Daoy (cell line): ENCODE results near the gene PITRM1. TPM values are rescaled to one million over a fixed set of nuclear protein-coding genes. Genes with fewer than 3 reads are reported as not detected.

Experiments used
- DNase-seq: peaks from one replicate; pipeline ENCODE4 v3.0.0-alpha.2; 2015; ENCODE audit warnings: low read depth
- total RNA-seq: library from RNA; depleted of rRNA; stranded (reverse); fragments of >200 nt; shearing (Covaris generic); gene quantifications from 2 replicates; pipeline ENCODE4 v1.2.3, GENCODE V29; 2014

Gene PITRM1
- total RNA-seq, 1 experiment from 2014 or later: 37.8 TPM

DNA sequence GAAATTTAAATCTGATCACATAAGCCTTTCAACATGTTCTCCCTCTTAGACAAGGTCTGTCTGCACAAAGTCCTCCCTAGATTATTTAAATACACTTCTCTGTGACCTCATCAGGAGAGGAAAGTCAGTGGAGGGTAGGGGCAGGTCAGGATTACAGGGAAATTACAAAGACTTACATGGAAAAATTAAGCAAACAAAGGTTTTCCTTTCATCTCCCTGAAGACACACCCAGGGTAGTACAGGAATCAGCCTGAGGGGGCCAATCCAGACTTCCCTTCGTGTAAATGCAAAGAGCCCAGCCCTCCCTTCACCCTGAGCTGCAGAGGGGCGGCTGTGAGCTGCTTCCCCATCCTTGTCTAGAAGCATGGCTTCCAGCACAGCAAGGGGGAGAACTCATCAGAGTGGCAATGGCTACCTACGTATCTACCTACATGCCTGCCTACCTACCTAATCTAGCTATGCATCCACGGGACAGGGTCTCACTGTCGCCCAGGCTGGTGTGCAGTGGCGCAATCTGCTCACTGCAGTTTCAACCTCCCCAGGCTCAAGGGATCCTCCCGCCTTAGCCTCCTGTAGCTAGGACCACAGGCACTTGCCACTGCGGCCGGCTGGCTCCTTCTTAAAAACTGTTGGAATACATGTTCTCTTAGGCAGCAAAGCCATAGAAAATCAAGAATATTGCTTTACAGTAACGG lies 33.2 kb downstream of the PITRM1 start:
- DNase-seq: no peak

DNA sequence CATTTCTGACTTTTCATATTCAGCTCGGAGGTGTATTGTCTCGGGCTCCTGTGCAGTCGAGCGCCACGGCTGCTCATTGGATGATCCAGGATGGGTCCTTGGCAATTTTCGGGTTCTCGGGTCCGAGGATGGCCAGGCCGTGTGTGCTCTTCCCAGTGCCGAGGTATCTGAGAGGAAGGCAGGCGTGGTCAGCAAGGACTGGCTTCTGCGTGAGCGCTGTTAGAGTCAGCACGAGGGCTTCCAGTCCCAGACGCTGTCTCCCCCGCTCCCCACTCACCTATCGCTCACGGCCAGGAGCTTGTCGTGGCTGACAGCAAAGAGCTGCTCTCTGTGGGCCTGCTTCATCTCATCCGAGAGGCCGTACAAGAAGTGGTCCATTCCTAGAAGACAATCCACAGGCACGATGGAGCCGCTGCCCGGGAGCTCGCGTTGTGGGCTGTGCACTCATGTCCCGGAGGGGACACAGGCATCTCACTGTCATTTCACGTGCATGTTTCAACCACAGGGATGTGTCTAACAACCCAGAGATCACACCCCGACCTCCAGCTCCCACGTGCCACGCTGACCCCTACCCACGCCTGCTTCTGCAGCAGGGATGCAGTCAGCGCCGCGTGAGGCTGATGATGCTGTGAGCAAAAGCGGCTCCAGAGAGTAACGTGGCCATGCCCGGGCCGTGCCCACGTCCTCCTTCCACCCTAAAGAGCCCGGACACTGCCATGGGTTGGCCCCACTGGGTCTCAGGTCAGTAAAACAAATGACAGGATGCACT lies 34.4 kb downstream of the PITRM1 start:
- DNase-seq: no peak

DNA sequence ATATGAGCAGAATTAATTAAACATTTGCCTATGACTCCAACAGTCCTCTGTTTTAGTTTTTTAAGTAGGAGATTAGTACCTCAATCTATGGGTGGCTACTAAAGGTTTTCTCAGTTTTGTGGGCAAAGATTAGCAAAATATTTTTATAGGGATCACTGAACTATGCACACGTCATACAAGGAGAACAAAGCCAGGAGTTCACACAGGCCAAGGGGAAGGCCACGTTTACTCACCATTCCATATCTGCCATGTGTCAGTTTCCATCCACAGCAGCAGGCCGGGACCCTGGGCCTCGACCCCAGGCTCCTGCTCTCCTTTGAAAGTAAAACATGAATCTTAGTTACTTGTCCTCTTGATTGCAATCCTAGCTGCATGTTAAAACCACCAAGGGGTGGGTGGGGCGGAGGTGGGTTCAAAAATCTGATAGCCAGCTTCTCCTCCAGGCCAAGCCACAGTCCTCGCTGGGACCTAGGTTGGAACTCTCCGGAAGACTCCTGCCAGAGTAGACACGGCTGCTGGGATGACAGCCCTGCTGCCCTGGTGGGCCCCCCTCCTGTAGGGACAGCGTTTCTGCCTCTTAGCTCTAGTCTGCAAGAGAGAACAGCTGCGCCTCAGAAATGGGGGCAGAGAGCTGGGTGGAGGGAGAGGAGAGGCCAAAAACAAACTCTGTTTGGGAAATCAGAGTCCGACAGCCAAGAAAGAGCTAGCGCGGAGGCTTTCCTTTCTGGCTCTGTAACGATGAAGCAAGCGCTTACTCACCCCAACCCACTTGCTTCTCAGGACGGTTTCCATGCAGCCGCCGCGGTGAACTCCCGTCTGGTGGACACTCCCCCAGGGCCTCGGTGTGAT lies 35.6 kb downstream of the PITRM1 start:
- DNase-seq: no peak

DNA sequence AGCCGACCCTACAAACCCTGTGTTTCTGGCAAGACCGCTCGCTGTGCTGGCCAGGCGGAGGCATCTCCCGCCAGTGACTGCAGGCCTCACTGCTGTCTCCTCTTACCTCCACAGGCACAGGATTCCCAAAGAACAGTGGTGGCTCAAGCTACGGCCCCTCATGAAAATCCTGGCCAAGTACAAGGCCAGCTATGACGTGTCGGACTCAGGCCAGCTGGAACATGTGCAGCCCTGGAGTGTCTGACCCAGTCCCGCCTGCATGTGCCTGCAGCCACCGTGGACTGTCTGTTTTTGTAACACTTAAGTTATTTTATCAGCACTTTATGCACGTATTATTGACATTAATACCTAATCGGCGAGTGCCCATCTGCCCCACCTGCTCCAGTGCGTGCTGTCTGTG lies 36.2 kb downstream of the PITRM1 start:
- DNase-seq: no peak

DNA sequence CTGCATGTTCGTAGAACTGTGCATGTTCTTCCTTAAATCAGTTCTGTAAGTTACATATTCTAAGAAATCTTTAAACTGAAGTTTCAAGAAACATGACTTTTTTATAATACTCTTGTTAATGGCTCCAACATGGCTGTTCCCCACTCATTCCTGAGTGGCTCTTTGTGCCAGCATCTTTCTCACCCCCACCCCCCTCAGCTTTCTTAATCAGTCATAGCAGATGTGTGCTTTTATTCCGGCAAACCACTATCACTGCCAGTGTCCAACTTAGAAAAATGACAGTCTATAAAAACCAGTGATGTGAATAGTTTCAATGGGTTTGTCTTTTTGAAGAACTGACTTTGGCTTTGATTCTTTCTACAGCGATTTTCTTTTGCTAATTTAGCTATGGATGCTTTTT lies 37.6 kb downstream of the PITRM1 start:
- no peak for DNase-seq

DNA sequence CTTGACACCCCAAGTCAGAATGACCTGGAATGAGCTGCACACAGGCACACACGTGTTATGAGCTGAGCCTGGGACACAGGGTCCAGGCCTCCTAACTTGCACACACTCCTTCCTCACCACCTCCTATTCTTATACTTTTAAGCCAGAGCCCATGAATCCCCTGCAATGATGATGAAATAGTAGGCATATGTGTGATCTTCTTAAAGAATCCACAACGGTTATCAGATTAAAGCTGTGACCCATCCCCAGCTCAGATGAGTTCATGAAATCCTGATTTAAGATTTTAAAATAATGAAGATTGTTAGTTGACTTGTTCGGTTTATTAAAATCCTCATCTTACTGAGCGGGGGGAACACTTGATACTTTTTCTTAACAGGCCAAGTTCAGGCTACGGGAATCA lies 38.6 kb downstream of the PITRM1 start:
- DNase-seq: no peak

DNA sequence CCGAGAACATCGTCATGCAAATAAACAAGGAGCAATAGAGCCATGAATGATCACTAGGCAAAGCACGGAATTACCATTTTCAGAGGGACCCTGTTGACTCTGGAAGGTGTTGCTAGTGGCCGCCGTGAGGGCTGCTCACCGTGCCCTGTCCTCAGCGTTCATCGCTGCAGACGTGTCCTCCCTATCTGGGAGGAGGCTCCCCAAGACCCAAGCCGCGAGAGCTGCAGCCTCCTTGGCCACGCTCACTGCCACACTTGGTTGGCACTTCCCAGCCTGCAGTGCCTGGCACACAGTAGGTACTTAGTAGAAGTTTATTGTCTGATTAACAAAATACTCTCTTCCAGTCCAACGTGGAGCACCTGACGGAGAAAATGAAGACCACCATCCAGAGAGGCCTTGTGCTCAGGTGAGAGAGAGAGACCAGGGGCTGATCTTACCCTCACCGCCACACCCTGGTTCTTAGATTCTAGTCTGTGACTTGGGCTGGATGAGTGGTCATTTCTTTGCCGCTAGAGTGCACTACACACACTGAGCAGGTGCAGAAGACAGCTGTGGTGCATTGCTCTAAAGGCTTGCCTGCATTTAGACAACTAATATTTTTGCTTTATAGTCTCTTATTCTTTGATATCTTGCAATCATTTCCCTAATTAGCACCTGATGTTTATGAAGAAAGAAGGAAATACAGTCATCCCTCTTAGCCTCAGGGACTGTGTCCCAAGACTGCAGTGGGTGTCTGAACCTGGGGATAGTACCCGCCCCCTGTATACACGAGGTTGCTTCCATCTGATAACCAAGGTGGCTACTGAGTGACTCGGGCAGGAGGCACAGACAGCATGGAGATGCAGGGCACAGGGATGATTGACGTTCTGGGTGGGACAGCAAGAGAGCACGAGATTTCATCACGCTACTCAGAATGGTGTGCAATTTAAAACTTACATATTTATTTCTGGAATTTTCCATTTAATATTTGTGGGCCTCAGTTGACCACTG lies 40.3 kb downstream of the PITRM1 start:
- DNase-seq: no peak

DNA sequence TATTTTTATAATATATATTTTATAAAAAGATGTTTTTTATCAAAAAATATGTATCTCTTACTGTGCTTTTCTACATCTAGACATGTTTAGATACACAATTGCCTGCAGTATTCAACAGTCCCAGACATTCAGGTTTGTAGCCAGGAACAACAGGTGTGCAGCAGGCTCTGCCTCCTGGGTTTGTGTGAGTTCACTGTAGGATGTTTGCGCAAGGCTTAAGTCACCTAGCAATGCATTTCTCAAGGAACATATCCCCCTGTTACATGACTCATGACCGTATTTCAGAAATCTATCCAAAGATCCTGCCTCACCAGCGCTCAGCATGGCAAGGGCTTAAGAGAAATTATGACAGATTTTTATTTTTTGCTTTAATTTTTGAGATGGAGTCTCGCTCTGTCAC lies 41.5 kb downstream of the PITRM1 start:
- no peak for DNase-seq

DNA sequence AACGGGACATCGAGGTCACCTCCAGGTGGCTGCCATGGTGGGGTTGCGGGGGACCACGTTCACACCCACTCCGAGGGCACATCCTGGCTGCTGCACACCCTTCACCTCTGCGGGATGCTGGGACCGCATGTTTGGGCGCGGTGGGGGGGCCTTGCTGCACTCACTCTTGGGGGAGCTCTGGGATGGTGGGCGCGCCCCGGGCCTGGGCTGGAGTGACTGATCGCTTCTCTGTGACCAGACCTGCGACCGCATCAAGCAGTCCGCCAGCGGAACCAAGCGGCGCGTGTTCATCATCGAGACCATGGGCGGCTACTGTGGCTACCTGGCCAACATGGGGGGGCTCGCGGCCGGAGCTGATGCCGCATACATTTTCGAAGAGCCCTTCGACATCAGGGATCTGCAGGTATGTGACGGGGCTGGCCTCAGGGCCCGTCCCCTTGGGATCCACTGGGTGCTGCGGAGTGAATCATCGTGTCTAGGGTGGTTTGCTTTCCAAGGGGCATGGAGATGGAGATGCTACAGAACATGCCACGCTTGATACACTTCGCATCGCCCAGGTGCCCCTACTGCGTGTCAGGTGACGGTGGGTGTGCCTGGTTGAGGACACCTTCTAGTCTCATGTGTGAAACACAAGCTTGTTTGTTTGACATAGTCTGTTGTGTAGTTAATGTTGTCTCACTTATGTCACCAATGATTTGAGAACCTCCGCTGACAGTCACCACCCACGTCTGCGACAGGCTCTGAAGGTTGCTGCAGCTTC lies 42.8 kb downstream of the PITRM1 start:
- DNase-seq: no peak

DNA sequence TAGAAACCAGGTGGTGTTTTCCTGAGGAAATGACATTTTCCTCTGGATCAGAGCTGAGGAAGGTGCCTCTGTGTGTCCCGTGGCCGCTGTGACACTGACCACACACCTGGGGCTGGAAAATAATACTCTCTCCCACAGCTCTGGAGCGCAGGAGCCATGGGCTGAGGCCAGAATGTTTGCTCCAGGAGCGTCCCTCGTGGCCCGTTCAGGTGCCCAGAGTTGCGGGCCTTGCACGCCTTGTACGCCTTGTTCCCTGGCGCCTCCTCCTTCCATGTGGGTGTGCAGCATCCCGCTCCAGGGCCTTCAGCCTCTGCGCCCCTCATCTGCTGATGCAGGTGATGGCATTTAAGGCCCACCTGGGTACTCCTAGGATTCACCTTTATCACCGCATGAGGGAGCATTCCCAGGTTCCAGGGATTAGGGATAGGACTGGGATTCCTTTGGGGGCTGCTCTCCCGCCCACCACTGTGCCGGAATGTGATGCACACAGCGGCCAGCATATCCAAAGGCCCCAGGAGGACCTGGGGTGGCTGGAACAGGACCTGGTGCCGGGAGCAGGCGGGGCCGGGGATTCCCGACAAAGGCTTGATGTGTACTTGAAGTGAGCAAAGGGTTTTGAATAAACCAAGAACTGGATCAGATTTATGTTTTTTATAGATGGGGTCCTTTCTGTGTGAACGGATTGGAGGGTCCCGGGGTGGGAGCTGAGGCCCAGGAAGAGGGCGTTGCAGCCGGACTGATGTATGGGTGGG lies 44.0 kb downstream of the PITRM1 start:
- no peak for DNase-seq

DNA sequence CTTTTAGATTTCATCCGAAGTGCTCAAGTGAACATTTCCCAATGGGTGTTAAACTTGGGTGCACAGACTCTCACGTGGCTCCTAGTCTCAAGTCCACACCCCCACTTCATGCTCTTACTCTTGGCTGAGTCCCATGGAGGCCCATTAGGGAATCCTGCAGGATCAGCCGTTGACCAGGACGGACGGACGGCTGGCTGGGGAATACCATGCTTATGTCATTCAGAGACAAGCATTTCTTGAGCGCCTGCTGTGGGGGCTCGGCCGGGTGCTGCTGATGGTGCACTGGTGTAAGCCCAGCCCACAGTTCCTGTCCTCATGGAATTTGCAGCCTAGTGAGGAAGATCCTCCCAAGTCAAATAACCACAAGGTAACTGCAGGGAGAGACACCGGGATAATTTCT lies 44.7 kb downstream of the PITRM1 start:
- DNase-seq: no peak

DNA sequence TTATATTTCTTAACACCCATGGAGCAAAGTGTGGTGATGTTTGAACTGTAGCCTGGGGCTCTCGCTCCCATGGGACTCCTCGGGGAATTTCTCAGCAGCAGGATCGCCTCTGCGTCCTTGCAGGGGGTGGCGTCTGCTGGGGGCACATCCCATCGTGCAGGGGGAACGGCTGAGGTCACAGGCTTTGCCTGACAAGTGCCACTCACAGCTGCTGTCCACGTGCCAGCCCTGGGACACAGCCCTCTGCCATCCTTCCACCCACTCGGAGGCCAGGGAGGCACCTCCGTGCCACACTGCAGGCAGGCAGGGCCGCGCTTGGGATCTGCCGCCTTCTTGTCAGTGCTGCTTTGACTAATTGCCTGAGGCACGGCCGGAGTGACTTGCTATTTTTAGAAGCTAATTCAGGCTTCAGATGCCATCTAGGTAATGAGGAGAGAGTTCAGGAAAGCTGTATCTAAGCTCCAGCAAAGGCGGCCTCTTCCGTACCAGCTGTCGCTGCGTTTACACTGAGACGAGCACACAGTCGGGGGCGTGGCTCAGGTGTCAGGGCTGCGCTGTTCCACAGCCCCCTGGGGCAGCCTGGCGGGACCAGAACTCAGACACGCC lies 45.7 kb downstream of the PITRM1 start:
- DNase-seq: no peak

DNA sequence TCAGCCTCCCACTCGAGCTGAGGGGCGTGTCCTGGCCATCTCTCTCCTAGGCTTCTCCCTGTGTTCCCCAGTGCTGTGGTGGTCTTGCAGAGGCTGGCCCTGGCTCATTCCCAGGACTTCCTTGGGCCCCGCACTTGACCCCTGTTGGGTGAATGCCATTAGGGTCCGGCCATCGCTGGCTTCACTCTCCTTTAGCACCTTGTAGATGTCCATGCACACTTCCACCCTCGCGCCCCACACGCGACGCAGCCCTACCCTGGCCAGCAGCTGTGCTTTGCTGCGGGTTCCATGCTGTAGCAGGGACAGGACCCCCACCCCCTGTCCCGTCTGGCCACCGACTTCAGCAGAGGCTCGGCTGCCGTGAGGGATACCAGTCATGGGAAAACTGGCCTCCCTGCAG lies 46.3 kb downstream of the PITRM1 start:
- DNase-seq: no peak

DNA sequence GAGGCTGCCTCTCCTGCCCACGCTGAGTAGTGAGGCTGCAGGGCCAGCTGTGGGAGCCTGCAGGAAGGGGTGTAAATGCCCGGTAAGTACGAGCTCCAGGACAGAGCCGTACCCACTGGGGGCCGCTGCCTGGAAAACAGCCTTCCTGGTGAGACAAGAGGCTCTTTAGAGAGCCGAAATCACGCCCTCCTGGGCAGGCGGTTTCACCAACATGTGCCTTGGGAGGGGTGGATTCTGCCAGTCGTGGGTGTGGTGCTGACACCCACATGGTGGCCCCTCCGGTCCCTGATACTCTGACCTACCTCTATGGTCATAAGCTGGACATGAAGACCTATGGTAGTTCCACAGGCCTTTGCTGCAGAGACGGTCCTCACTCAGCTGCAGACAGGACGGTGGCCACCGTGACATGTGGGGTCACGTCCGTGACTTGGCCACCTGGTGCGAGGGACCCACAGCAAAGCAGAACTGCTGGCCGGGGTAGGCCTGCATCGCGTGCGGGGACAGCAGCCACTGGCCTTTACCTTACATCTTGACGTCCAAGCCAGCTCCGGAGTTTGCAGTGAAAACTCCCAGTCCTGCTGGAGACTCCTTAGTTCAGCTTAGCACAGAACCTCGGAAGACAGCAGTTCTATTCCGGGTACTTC lies 46.9 kb downstream of the PITRM1 start:
- no peak for DNase-seq

DNA sequence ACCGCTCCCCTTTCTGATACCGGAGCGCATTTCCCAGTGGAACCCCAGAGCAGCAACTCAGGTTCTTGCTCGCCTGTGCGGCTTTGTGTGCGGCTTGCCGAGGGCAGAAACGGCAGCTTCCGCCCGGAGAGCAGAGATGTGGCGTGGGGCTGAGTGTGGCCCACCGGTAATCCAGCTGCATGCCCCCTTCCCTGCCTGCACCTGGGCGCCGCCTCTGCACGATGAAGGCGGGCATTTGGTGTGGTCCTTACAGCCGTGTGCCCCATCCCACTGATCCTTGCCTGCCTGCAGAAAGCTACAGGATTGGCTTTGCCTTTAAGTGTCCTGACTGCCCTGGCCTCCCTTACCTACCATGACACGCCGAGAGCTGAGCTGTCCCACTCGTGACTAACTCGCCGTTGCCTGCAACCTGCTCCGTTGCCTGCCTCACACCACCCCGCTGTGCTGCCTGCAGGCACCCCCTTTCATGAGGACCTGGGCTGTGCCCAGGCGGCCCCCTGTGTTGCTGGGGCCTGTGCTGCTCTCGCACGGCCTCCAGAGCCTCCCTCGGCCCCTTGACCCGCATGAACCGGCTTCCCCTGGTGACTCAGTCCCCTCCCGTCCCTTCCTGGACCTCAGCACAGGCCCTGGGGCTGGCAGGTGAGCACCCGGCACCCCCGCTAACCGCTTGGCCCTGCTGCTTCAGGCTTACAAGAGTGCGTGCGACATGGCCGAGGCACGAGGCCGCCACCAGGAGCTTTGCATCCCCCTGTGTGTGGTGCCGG lies 48.0 kb downstream of the PITRM1 start:
- DNase-seq: no peak

DNA sequence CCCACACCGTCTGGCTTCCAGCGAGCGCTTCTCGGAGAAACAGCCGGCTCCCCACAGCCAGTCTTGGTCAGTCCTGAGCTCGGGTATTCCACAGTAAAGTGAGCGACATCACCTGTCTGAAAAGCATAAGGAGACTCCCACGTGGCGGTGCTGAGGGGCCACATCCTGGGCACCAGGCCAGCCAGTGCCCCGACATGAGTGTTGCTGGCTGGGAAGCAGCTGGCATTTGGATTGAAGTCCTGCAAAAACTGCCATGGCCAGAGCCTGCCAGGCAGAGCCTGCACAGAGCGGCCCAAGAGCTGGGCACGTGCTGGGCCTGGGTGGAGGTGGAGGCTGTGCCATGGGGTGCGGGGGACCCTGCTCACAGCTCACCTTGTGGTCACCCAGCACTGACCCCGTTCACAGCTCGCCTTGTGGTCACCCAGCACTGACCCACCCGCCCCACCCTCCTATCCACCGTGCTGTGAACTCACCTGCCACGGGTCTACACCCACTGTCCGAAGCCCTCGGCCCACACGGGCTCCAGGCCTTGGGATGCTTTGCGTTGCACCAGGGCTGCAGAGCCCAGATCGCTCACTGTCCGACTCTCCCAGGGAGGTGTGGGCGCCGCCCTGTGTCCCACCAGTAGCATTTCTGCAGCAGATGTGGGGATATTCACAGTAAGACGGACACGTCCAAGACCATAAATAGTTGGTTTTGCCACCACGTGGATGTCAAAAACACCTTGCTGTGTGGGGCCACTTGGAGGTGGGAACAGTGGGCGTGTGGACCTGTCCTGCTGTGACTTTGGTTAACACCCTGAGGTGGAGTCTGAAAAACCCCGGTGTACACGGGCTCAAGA lies 48.8 kb downstream of the PITRM1 start:
- no peak for DNase-seq
